ENCODE results near the gene GANAB. TPM values are rescaled to one million over a fixed set of nuclear protein-coding genes. Genes with fewer than 3 reads are reported as not detected.
"Not testable (repeated sequence)": the region's sequence is repeated elsewhere in the genome, so short reads cannot be mapped to it uniquely, and the experiment has no call there.

Gene GANAB
- total and polyA plus RNA-seq, 2 experiments from 2014 or later, result 212 to 251 TPM

DNA sequence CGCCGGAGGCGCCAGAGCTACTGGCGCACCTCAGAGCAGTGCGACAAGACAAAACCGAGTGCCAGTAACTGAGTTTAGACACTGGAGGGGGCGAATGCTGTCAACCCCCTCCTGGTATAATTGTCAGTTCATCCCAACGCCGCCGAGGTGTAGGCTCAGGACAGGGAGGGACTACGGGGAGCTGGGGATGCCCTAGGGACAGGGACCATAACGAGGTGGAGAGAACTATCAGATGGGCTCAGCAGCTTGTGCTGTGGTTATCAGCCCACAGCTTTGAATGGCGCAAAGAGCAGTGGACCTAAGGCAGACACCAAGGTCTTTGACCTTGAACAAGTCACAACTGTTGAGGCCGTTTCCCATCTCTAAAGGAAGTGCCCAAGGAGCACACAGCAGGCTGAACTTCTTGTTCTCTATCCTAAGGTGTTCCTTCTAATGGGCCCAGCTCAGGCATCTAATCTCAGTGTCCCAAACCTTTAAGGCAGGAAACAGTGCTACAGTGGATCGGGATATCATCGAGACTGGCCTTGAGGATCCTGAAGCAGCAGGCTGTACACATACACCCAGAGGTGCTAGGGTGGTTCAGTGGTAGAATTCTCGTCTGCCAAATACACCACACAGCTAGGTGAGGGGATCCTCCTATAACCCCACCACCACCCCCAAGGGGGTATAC, 54.1 kb downstream of the GANAB start:
- Histone ChIP-seq H3K36me3 (replicated peaks; ENCODE audit: insufficient read depth, low read depth) (no peaks in the 10 kb centered on the region), H4K20me1 (ENCODE audit: insufficient read depth, poor library complexity, severe bottlenecking) (no peaks in the 10 kb centered on the region), H3K9me3 (ENCODE audit: low read depth) (no peaks in the 10 kb centered on the region), H3K27me3 (no peaks in the 10 kb centered on the region), H3K79me2 (peaks cover 20% of the 10 kb centered on the region), H3K9me2 (replicated peaks; ENCODE audit: insufficient read depth) (no peaks in the 10 kb centered on the region), H3K27ac (peak overlapping the region; percentile 85), H3K4me1 (ENCODE audit: insufficient read depth) (peaks cover 7% of the 10 kb centered on the region), H3K4me3 (peak overlapping the region; percentile 22), H2AFZ (peak overlapping the region; percentile 41), H3K4me2 (peak overlapping the region; percentile 85)
- TF ChIP-seq EZH2phosphoT487 (IDR thresholded peaks at IDR 0.05; ENCODE audit: low read depth, severe bottlenecking, unreplicated experiment) (no peak), EZH2 (IDR thresholded peaks at IDR 0.05; ENCODE audit: borderline replicate concordance) (no peak)
- TF ChIP-seq, protein P1, sequence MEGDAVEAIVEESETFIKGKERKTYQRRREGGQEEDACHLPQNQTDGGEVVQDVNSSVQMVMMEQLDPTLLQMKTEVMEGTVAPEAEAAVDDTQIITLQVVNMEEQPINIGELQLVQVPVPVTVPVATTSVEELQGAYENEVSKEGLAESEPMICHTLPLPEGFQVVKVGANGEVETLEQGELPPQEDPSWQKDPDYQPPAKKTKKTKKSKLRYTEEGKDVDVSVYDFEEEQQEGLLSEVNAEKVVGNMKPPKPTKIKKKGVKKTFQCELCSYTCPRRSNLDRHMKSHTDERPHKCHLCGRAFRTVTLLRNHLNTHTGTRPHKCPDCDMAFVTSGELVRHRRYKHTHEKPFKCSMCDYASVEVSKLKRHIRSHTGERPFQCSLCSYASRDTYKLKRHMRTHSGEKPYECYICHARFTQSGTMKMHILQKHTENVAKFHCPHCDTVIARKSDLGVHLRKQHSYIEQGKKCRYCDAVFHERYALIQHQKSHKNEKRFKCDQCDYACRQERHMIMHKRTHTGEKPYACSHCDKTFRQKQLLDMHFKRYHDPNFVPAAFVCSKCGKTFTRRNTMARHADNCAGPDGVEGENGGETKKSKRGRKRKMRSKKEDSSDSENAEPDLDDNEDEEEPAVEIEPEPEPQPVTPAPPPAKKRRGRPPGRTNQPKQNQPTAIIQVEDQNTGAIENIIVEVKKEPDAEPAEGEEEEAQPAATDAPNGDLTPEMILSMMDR (IDR thresholded peaks at IDR 0.05; ENCODE audit: poor library complexity), result no peak
- WGBS (ENCODE audit: low lambda C conversion rate, missing lambda C conversion rate), result 23% methylated on average over 17 of the region's 17 CpGs
- DNase-seq (ENCODE audit: low spot score), result no peak

DNA sequence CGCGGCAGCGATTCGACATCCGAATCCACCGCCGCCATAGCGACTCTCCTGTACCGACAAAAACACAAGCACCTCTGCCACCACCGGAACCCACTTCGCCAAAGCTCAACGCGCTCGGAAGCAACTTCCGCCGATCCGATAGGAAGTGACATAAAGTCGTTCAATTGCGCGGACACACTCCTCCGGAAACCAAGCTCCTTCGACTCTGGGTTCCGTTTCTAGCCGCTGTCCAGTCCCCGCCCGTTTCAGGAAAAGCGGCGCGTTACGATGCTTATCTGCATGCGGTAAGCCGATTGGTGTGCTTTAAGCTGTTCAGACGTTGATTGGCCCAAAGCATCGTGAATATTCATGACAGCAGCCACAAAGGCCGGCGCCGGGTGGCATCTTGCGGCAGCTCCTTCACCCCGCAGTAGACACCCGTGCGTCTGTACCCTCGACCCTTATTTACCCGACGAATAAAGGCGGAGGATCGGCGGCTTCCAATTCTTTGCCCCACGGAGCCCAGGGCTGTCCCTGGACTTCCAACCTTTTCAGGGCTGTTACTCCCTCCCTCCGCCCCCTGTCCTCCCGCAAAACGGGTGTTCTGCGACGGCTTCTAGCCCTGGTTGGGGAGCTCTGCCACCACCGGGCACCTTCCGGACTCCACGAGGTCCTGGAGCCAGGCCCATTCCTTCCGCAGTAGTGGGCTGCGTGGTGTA, 54.8 kb downstream of the GANAB start, which contains the start of gene TUT1:
Gene TUT1, minus strand, starts transcription at position 76 of the 698 bp plus-strand sequence. Its CDS starts 38 bp downstream, at position 38.
- Histone ChIP-seq H3K4me2 (peak within 1 kb of the TSS; percentile 85), H3K36me3 (replicated peaks; ENCODE audit: insufficient read depth, low read depth) (no peaks in the 10 kb centered on the region), H4K20me1 (ENCODE audit: insufficient read depth, poor library complexity, severe bottlenecking) (no peaks in the 10 kb centered on the region), H3K9me2 (replicated peaks; ENCODE audit: insufficient read depth) (no peaks in the 10 kb centered on the region), H3K79me2 (peaks cover 19% of the 10 kb centered on the region), H3K4me3 (peak within 1 kb of the TSS; percentile 65), H3K27ac (peak within 1 kb of the TSS; percentile 88), H3K27me3 (no peaks in the 10 kb centered on the region), H2AFZ (peak within 1 kb of the TSS; percentile 55), H3K4me1 (ENCODE audit: insufficient read depth) (peaks cover 7% of the 10 kb centered on the region), H3K9me3 (ENCODE audit: low read depth) (no peaks in the 10 kb centered on the region)
- TF ChIP-seq, protein P1 (IDR thresholded peaks at IDR 0.05; ENCODE audit: poor library complexity), result peak; percentile 18
- TF ChIP-seq EZH2phosphoT487 (IDR thresholded peaks at IDR 0.05; ENCODE audit: low read depth, severe bottlenecking, unreplicated experiment), result no peak
- DNase-seq (ENCODE audit: low spot score), result peak; percentile 98
- WGBS (ENCODE audit: low lambda C conversion rate, missing lambda C conversion rate), result under 1% methylated on average over 58 of the region's 58 CpGs

- Histone ChIP-seq H3K4me2 (no peak overlapping the region), H4K20me1 (ENCODE audit: insufficient read depth, poor library complexity, severe bottlenecking) (no peaks in the 10 kb centered on the region), H3K27me3 (no peaks in the 10 kb centered on the region), H3K9me3 (ENCODE audit: low read depth) (no peaks in the 10 kb centered on the region), H3K79me2 (peaks cover 40% of the 10 kb centered on the region), H2AFZ (no peak overlapping the region), H3K36me3 (replicated peaks; ENCODE audit: insufficient read depth, low read depth) (no peaks in the 10 kb centered on the region), H3K4me1 (ENCODE audit: insufficient read depth) (peaks cover 7% of the 10 kb centered on the region), H3K27ac (no peak overlapping the region), H3K9me2 (replicated peaks; ENCODE audit: insufficient read depth) (no peaks in the 10 kb centered on the region), H3K4me3 (no peak overlapping the region)
- no peak for DNase-seq (ENCODE audit: low spot score)
- 69% methylated on average over 18 of the region's 18 CpGs for WGBS (ENCODE audit: low lambda C conversion rate, missing lambda C conversion rate)
- TF ChIP-seq EZH2phosphoT487 (IDR thresholded peaks at IDR 0.05; ENCODE audit: low read depth, severe bottlenecking, unreplicated experiment), result no peak
- TF ChIP-seq EZH2 (IDR thresholded peaks at IDR 0.05; ENCODE audit: borderline replicate concordance), result no peak
- TF ChIP-seq, protein P1 (IDR thresholded peaks at IDR 0.05; ENCODE audit: poor library complexity), result peak; percentile 29
Observed at GRCh38 chr11:62588966-62589637, 57.3 kb downstream of the GANAB start.

DNA sequence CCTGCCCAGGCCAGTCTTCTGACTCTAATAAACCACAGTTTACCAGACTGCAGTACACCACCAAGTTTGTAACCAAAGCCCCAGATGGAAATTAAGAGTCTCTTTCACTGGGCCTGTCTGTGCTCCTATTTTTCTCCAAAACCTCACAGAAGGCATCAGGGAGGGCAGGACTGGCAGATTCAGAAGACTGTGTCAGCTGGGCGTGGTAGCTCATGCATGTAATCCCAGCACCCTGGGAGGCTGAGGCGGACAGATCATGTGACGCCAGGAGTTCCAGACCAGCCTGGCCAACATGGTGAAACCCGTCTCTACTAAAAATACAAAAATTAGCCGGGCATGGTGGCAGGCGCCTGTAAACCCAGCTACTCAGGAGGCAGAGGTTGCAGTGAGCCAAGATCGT, 61.1 kb downstream of the GANAB start:
- DNase-seq (ENCODE audit: low spot score); H2AFZ ChIP-seq; H4K20me1 ChIP-seq (ENCODE audit: insufficient read depth, poor library complexity, severe bottlenecking); H3K36me3 ChIP-seq (replicated peaks; ENCODE audit: insufficient read depth, low read depth); H3K27me3 ChIP-seq; H3K4me2 ChIP-seq; H3K9me3 ChIP-seq (ENCODE audit: low read depth); H3K4me1 ChIP-seq (ENCODE audit: insufficient read depth); H3K27ac ChIP-seq; H3K9me2 ChIP-seq (replicated peaks; ENCODE audit: insufficient read depth); H3K4me3 ChIP-seq: not testable (repeated sequence)
- peaks cover 36% of the 10 kb centered on the region for H3K79me2 ChIP-seq
- WGBS (ENCODE audit: low lambda C conversion rate, missing lambda C conversion rate), result 97% methylated on average over 7 of the region's 7 CpGs

DNA sequence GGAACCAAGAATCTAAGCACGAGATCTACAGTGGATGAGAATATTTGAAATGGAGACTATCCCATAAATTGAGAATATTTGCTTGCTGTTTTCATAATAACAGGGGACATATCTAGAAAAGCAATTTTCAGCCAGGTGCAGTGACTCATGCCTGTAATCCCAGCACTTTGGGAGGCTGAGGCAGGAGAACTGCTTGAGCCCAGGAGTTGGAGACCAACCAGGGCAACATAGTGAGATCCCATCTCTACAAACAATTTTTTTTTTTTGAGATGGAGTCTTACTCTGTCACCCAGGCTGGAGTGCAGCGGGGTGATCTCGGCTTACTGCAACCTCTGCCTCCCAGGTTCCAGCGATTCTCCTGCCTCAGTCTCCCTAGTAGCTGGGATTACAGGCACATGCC, 64.7 kb downstream of the GANAB start:
- H3K4me1 ChIP-seq (ENCODE audit: insufficient read depth); H3K9me2 ChIP-seq (replicated peaks; ENCODE audit: insufficient read depth); H3K36me3 ChIP-seq (replicated peaks; ENCODE audit: insufficient read depth, low read depth); H3K4me2 ChIP-seq; DNase-seq (ENCODE audit: low spot score); H2AFZ ChIP-seq; H3K27me3 ChIP-seq; H4K20me1 ChIP-seq (ENCODE audit: insufficient read depth, poor library complexity, severe bottlenecking); H3K4me3 ChIP-seq; H3K9me3 ChIP-seq (ENCODE audit: low read depth); H3K27ac ChIP-seq: not testable (repeated sequence)
- peaks cover 21% of the 10 kb centered on the region for H3K79me2 ChIP-seq
- 95% methylated on average over 4 of the region's 4 CpGs for WGBS (ENCODE audit: low lambda C conversion rate, missing lambda C conversion rate)

Data from hepatocyte (in vitro differentiated cells).